ENCODE data around the gene ENTPD2.
A peak's percentile ranks its signal among the peaks of the same experiment; 100 is the strongest.
"Not testable (repeated sequence)": the region's sequence is repeated elsewhere in the genome, so short reads cannot be mapped to it uniquely, and the experiment has no call there.

Gene ENTPD2

GRCh38 chr9:137008312-137008711 lies 45.5 kb downstream of the ENTPD2 start:
- H3K27ac Mint-ChIP-seq = no peak overlapping the region
- H3K9me3 Mint-ChIP-seq = no peaks in the 10 kb centered on the region
- no peaks in the 10 kb centered on the region for H3K27me3 Mint-ChIP-seq (ENCODE audit: low read depth)
- no peak for DNase-seq (ENCODE audit: low spot score)
- H3K4me1 Mint-ChIP-seq (ENCODE audit: low read depth) = no peaks in the 10 kb centered on the region
- no peak overlapping the region for H3K4me3 Mint-ChIP-seq
- no peaks in the 10 kb centered on the region for H3K36me3 Mint-ChIP-seq (ENCODE audit: low read depth)

GRCh38 chr9:137007816-137008270 lies 46.0 kb downstream of the ENTPD2 start:
- H3K4me1 Mint-ChIP-seq (ENCODE audit: low read depth) = no peaks in the 10 kb centered on the region
- H3K27me3 Mint-ChIP-seq (ENCODE audit: low read depth) = no peaks in the 10 kb centered on the region
- no peak overlapping the region for H3K4me3 Mint-ChIP-seq
- H3K27ac Mint-ChIP-seq = no peak overlapping the region
- no peaks in the 10 kb centered on the region for H3K9me3 Mint-ChIP-seq
- DNase-seq (ENCODE audit: low spot score) = no peak
- no peaks in the 10 kb centered on the region for H3K36me3 Mint-ChIP-seq (ENCODE audit: low read depth)

GRCh38 chr9:137007108-137007815 lies 46.6 kb downstream of the ENTPD2 start:
- Mint-ChIP-seq H3K4me3 (no peak overlapping the region), H3K9me3 (no peaks in the 10 kb centered on the region), H3K27me3 (ENCODE audit: low read depth) (no peaks in the 10 kb centered on the region), H3K27ac (no peak overlapping the region), H3K4me1 (ENCODE audit: low read depth) (no peaks in the 10 kb centered on the region), H3K36me3 (ENCODE audit: low read depth) (no peaks in the 10 kb centered on the region)
- no peak for DNase-seq (ENCODE audit: low spot score)

DNA sequence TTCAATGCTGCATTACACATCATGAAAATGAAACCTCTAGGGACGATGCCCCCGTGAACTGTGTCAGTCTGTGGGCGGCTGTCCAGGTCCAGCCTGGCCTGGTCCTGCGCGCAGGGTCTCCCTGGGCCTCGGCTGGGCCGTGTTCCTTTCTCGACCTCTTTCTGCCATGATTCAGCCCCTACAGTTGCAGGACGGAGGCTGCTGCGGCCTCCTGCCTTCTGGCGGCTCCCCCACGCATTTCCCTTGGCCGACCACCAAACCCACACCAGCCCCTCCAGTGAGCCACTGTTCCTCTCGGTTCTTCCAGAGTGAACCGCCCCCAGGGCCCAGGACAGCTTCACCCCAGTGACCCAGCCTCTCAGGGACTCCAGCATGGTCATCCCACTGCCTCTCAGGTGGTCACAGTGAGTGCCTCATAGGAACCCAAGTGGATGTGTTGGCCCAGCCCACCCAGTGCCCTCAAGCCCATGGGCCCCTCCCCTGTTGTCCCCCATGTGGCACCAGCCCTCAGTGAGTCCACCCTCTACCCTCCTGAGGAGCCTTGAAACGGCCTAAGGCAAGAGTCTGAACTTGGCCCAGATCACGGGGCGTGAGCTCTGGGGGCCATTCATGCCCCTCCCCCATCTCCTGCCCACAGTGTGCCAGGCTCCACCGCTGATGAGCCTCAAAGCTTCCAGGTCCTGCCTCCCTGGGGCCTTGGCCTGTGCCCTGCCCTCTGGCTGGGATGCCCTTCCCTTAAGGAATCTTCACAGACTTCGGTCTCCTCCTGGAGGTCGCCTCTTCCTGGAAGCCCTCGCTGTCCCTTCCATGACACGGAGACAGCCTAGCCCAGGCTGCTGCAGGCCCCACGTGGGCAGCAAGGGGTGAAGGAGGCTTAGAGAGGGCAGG lies 47.5 kb downstream of the ENTPD2 start:
- Mint-ChIP-seq H3K9me3 (no peaks in the 10 kb centered on the region), H3K4me1 (ENCODE audit: low read depth) (no peaks in the 10 kb centered on the region), H3K36me3 (ENCODE audit: low read depth) (no peaks in the 10 kb centered on the region), H3K27ac (no peak overlapping the region), H3K27me3 (ENCODE audit: low read depth) (peaks cover 2% of the 10 kb centered on the region), H3K4me3 (no peak overlapping the region)
- no peak for DNase-seq (ENCODE audit: low spot score)

DNA sequence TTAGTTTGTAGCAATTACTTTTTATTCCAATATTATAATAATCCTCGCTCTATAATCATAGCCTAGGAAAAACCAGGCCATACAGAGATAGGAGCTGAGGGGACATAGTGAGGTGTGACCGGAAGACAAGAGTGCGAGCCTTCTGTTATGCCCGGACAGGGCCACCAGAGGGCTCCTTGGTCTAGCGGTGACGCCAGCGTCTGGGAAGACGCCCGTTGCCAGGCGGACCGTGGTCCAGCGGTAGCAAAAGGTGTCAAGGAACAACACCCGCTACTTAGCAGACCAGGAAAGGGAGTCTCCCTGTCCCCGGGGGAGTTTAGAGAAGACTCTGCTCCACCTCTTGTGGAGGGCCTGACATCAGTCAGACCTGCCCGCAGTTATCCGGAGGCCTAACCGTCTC lies 49.6 kb downstream of the ENTPD2 start:
- not testable (repeated sequence) for H3K27ac Mint-ChIP-seq; H3K36me3 Mint-ChIP-seq (ENCODE audit: low read depth); DNase-seq (ENCODE audit: low spot score); H3K4me1 Mint-ChIP-seq (ENCODE audit: low read depth); H3K9me3 Mint-ChIP-seq; H3K27me3 Mint-ChIP-seq (ENCODE audit: low read depth); H3K4me3 Mint-ChIP-seq

DNA sequence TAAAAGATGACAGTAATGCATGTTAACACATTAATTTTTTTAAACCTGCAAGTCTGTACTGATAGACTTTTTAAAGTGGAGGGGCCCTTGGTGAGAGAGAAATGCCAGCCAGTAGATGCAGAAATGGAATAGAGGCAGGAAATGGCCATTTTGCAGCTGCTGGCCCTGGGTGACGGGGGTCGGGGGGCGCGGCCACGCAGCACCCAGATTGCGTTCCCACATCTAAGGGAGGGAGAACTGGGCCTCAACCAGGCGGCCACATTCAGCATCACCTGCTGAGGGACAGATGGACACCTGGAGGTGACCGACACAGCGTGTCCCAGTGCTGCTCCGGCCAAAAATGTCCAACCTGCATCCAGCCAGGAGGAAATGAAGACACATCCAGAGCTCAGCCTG lies 51.2 kb downstream of the ENTPD2 start:
- no peak overlapping the region for H3K4me3 Mint-ChIP-seq
- H3K36me3 Mint-ChIP-seq (ENCODE audit: low read depth) = no peaks in the 10 kb centered on the region
- H3K4me1 Mint-ChIP-seq (ENCODE audit: low read depth) = peaks cover 23% of the 10 kb centered on the region
- no peaks in the 10 kb centered on the region for H3K9me3 Mint-ChIP-seq
- peaks cover 6% of the 10 kb centered on the region for H3K27me3 Mint-ChIP-seq (ENCODE audit: low read depth)
- no peak overlapping the region for H3K27ac Mint-ChIP-seq
- DNase-seq (ENCODE audit: low spot score) = no peak

- Mint-ChIP-seq H3K4me1 (ENCODE audit: low read depth) (peaks cover 24% of the 10 kb centered on the region), H3K27me3 (ENCODE audit: low read depth) (peaks cover 8% of the 10 kb centered on the region), H3K27ac (no peak overlapping the region), H3K36me3 (ENCODE audit: low read depth) (no peaks in the 10 kb centered on the region), H3K9me3 (no peaks in the 10 kb centered on the region), H3K4me3 (no peak overlapping the region)
- no peak for DNase-seq (ENCODE audit: low spot score)
Measured at GRCh38 chr9:137001857-137002645, 51.8 kb downstream of the ENTPD2 start.

GRCh38 chr9:137000177-137000930 lies 53.5 kb downstream of the ENTPD2 start:
- no peaks in the 10 kb centered on the region for H3K9me3 Mint-ChIP-seq
- H3K27ac Mint-ChIP-seq = peak overlapping the region; percentile 78
- H3K27me3 Mint-ChIP-seq (ENCODE audit: low read depth) = peaks cover 8% of the 10 kb centered on the region
- H3K4me1 Mint-ChIP-seq (ENCODE audit: low read depth) = peaks cover 27% of the 10 kb centered on the region
- peak overlapping the region; percentile 56 for H3K4me3 Mint-ChIP-seq
- DNase-seq (ENCODE audit: low spot score) = peak; percentile 48
- H3K36me3 Mint-ChIP-seq (ENCODE audit: low read depth) = no peaks in the 10 kb centered on the region

Measured in T-helper 2 cell treated with Interferon-gamma antibody and Interleukin-4, amounts not matched to agents 5 μg/mL and 100 μg/mL, for 36 hours (primary cell).